Liver (tissue), 3 donors: ENCODE measurements around the gene AATK.

ENCODE experiments used
- JUND ChIP-seq, 2 donors: IDR thresholded peaks; 2 replicates each; pipeline ENCODE4 v1.6.1; 2016; ENCODE audit warnings: antibody characterized with exemption in 2 of 2
- TAF1 ChIP-seq: conservative IDR thresholded peaks from 2 replicates; pipeline ENCODE4 v1.6.1; 2016; ENCODE audit warnings: antibody characterized with exemption, mild to moderate bottlenecking
- TF ChIP-seq, protein P1 (sequence below): fragments of 150-350 bp; IDR thresholded peaks from 2 replicates; pipeline ENCODE4 v1.5.1; 2017; ENCODE audit warnings: improper control_type of control experiment, low read depth, low read length; ENCODE audit not compliant: missing input control
- TF ChIP-seq, protein P2 (sequence below): IDR thresholded peaks from 2 replicates; pipeline ENCODE4 v1.6.1; 2016; ENCODE audit warnings: antibody characterized with exemption
- TF ChIP-seq, protein P3 (sequence below): IDR thresholded peaks from 2 replicates; pipeline ENCODE4 v1.6.1; 2016; ENCODE audit warnings: antibody characterized with exemption, mild to moderate bottlenecking
- TF ChIP-seq, protein P4 (sequence below): IDR thresholded peaks from 2 replicates; pipeline ENCODE4 v1.6.1; 2016; ENCODE audit warnings: antibody characterized with exemption
- TF ChIP-seq, protein P5 (sequence below): IDR thresholded peaks from 2 replicates; pipeline ENCODE4 v1.6.1; 2016; ENCODE audit warnings: antibody characterized with exemption
- donor health status: healthy.
- donor health status: healthy.

DNA sequence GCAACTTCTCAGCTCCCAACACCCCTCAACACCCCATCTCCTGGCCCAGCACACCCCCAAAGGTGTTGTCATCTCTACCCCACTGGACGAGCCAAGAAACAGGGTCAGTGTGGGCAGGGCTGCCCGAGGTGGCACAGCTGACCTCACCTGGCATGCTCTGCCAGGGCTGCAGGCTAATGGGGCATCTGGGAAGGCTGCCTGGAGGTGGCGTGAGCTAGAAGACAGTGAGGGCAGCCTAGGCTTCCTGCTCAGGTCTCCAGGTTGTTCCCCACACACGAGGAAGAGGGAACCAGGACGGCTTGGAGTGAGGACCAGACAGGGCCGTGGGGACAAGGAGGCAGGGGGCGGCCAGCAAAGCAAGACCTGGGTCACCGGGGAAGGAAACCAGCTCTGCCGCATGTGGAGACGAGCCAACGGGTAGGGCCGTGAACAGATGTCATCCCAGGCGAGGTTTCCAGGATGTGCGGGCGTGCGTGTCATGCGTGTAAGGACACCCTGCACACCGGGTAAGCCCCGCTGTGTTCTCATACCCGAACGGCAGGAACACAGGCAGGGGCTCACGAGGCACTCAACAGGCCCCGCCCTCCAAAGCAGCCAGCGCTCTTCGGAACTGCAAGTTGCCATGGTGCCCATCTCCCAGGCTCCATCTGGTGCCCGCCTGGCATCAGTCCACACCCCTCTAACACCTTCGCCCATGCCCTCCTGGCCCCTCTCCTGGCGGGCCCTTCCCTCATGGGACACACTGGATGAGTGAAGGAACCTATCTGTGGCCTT is 30.3 kb downstream of the AATK start:
- TF ChIP-seq, protein P1, sequence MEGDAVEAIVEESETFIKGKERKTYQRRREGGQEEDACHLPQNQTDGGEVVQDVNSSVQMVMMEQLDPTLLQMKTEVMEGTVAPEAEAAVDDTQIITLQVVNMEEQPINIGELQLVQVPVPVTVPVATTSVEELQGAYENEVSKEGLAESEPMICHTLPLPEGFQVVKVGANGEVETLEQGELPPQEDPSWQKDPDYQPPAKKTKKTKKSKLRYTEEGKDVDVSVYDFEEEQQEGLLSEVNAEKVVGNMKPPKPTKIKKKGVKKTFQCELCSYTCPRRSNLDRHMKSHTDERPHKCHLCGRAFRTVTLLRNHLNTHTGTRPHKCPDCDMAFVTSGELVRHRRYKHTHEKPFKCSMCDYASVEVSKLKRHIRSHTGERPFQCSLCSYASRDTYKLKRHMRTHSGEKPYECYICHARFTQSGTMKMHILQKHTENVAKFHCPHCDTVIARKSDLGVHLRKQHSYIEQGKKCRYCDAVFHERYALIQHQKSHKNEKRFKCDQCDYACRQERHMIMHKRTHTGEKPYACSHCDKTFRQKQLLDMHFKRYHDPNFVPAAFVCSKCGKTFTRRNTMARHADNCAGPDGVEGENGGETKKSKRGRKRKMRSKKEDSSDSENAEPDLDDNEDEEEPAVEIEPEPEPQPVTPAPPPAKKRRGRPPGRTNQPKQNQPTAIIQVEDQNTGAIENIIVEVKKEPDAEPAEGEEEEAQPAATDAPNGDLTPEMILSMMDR, result no peak
- TF ChIP-seq, protein P2, sequence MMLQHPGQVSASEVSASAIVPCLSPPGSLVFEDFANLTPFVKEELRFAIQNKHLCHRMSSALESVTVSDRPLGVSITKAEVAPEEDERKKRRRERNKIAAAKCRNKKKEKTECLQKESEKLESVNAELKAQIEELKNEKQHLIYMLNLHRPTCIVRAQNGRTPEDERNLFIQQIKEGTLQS, result no peak
- TF ChIP-seq TAF1 (no peak), JUND (IDR thresholded peaks at IDR 0.05) (no peak)
- TF ChIP-seq, protein P3, sequence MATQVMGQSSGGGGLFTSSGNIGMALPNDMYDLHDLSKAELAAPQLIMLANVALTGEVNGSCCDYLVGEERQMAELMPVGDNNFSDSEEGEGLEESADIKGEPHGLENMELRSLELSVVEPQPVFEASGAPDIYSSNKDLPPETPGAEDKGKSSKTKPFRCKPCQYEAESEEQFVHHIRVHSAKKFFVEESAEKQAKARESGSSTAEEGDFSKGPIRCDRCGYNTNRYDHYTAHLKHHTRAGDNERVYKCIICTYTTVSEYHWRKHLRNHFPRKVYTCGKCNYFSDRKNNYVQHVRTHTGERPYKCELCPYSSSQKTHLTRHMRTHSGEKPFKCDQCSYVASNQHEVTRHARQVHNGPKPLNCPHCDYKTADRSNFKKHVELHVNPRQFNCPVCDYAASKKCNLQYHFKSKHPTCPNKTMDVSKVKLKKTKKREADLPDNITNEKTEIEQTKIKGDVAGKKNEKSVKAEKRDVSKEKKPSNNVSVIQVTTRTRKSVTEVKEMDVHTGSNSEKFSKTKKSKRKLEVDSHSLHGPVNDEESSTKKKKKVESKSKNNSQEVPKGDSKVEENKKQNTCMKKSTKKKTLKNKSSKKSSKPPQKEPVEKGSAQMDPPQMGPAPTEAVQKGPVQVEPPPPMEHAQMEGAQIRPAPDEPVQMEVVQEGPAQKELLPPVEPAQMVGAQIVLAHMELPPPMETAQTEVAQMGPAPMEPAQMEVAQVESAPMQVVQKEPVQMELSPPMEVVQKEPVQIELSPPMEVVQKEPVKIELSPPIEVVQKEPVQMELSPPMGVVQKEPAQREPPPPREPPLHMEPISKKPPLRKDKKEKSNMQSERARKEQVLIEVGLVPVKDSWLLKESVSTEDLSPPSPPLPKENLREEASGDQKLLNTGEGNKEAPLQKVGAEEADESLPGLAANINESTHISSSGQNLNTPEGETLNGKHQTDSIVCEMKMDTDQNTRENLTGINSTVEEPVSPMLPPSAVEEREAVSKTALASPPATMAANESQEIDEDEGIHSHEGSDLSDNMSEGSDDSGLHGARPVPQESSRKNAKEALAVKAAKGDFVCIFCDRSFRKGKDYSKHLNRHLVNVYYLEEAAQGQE, result no peak
- TF ChIP-seq, protein P4, sequence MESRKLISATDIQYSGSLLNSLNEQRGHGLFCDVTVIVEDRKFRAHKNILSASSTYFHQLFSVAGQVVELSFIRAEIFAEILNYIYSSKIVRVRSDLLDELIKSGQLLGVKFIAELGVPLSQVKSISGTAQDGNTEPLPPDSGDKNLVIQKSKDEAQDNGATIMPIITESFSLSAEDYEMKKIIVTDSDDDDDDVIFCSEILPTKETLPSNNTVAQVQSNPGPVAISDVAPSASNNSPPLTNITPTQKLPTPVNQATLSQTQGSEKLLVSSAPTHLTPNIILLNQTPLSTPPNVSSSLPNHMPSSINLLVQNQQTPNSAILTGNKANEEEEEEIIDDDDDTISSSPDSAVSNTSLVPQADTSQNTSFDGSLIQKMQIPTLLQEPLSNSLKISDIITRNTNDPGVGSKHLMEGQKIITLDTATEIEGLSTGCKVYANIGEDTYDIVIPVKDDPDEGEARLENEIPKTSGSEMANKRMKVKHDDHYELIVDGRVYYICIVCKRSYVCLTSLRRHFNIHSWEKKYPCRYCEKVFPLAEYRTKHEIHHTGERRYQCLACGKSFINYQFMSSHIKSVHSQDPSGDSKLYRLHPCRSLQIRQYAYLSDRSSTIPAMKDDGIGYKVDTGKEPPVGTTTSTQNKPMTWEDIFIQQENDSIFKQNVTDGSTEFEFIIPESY, result no peak
- TF ChIP-seq, protein P5, sequence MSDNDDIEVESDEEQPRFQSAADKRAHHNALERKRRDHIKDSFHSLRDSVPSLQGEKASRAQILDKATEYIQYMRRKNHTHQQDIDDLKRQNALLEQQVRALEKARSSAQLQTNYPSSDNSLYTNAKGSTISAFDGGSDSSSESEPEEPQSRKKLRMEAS, result no peak
